Kidney tubule cell (primary cell): ENCODE data around the gene KMT5B.
A peak's percentile ranks its signal among the peaks of the same experiment; 100 is the strongest.
"Not testable (repeated sequence)": the region's sequence is repeated elsewhere in the genome, so short reads cannot be mapped to it uniquely, and the experiment has no call there.

Experiments used
- DNase-seq: peaks from one replicate; pipeline ENCODE4 v3.0.0-alpha.2; 2018; ENCODE audit warnings: low spot score

Gene KMT5B

DNA sequence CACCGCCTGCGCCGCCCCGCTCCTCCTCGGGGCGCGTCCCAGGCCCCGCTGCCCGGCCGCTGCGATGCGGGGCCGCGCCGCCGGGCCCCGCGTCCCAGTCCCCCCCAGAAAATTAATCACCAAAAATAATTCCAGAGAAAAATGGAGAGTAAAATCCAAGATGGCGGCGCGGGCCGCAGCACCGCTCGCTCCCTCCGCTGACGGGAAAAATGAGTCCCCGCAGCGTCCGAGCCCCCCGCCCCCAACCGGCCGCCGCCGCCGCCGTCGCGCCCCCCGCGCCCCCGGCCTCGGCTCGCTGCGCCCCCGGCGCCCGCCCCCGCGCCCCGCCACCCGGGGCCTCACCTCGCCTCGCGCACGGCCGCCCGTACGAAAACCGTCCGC lies at the start of gene KMT5B:
TSS of gene KMT5B (minus strand) at position 162 of the 381 bp plus-strand sequence. CDS start 23,220 bp downstream, outside the sequence.
- DNase-seq, result no peak

DNA sequence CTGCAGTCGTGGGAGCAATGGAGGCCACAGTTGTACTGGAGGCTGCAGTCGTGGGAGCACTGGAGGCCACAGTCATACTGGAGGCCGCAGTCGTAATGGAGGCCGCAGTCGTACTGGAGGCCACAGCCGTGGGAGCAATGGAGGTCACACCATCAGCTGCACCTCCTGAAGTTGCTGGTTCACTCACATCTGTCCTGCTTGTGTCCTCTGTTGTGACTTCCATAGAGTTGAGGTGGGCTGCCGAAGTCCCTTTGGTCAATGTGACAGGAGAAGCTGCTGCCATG lies 49.4 kb upstream of the KMT5B start:
- no peak for DNase-seq

DNA sequence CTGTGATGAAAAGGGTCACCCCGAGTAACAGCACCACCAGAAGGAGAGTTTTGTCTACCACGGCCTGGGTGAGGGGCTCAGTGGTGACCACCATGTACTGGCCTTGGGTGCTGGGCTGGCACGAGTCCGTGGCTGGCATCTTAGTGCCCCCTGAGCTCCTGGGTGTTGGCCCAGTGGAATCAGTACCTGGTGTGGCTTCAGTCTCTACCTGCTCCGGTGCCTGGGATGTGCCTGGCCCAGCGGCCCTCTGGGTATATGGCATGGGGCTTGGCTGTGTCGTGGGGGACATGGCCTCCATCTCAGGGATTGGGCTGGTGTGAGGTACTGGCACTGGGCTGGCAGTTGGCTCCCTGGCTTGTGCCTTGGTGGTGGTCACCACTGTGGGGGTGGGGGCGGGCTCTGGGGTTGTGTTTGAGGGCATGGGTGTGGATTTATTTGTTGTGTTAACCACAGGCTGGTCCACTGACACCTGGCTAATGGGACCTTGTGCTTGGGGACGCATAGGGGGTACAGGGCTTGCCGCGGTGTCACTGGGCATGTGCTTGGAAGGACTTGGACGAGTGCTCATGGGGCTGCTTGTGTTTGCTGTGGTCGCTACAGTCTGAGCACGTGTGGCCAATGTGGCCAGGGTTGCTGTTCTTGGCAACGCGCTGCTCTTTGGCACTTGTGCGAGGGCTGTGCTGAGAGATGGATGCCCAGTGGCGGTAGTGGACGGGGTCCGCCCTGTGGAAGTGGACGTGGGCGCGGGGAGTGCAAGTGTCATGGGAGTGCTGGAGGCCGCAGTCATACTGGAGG lies 48.9 kb upstream of the KMT5B start:
- no peak for DNase-seq

DNA sequence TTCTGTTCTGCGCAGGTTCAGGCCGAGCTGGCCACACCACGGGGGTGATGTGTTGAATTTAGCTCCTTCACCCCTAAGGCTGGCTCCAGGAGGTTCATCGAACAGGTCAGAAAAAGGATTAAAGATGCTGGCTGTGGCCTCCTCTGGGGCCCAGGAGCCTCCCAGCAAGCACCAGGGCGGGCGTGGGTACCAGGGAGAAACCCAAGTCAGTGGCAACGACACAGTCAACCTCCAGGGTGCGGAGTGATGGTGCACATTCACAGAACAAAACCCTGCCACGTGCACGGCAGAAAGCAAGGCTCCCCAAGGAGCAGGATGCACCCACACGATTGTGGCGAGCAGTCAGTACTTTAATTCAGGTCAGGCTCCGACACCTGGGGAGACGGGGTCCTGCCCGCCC lies 47.9 kb upstream of the KMT5B start:
- no peak for DNase-seq

DNA sequence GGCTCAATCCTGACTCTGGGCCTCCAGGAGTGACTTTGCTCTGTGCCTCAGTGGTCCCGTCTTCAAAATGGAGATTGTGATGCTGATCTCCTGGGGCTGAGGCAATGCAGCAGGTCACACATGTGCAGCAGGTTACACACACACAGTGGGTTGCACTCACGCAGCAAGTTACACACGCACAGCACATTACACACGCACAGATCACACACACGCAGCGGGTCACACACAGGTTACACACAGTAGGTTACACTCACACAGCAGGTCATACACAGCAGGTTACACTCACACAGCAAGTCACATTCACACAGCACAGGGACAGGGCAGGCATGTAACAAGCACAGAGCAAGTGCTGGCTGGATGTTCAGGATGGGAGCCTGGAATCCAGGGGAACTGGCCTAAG lies 47.4 kb upstream of the KMT5B start:
- DNase-seq, result no peak

DNA sequence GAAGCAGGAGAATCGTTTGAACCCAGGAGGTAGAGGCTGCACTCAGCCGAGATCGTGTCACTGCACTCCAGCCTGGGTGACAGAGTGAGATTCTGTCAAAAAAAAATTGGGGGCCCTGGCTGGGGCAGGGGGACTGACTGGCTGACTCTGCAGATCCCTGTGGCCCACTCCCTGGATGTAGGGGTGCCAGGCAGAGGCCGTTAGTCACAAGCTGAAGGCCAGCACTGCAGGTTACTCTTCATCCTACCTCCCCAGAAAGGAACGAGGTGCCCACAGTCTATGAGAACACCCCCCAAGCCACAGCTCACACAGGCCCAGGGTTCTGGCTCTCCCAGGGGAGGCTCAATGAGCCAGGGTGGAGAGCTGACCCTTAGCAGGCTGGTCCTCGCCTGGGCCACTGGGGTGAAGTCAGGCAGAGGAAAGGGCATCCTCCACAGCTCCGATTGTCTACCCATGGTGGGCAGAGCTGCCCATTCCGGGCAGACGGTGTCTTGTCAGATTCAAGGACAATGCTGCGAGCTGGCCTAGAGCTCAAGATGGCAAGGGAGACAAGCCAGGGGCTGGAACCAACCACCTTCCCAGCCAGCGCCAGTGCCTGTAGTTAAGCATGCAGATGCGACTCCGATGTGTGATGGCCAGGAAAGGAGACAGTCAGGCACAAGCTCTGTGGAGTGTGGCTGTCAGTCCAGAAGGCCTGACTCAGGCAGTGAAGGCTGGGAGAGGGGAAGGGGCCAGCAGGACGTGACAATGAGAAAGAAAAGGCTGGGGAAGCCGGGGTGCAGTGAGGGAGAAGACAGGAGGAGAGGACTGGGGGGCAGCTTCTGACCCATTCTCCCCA lies 46.2 kb upstream of the KMT5B start:
- no peak for DNase-seq

DNA sequence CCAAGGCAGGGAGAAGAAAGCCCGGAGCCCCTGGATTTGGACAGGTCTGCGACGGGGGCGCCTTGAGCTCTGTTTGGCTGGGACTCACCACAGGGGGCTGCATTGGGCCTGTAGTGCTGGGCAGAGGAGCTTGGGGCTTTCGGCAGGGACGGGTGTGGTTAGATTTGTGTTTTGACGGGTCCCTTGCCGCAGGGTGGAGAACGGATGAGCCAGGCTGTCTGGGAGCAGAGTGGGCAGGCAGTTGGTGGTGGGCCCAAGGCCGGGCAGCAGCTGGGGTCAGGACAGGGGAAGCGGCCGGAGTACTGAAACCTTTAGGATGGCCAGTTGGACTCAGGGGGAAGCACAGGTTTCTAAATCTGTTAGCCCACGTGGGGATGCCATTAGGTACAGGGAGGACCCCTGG lies 45.3 kb upstream of the KMT5B start:
- DNase-seq, result no peak

DNA sequence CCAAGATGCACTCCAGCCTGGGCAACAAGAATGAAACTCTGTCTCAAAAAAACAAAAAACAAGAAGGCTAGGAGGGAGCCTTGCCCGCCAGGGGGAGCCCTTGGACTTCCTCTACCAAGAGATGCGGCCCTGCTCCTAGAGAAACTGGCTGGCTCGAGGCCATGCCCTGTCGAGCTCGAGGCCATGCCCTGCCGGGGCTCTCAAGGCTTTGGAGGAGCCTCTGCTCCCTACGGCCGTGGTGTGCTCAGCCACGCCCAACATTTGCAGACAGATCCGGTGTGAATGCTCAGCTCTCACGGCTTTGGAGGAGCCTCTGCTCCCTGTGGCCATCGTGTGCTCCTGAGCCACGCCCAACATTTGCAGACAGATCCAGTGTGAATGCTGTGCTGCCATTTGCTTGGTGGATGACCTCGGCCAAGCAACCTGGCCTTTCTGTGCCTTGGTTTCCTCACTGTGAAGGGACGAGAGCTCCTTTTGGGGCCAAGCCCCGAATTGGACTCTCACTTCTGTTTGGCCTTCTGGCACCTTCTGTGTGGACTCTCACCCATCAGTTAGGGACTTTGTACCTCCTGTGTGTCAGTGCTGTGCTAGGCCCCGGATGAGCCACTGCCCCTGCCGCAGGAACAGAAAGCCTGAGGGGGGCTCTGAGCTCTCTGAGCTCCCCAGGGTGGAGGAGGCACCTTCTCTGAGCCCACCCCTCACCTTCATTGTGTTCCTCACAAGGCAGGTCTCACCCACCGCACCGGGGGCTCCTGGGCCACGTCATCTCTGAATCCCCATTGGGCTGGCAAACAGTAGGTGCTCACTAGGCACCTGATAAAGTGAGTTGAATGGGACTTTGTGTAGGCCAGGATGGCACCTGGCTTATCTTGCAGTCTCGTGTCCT lies 44.6 kb upstream of the KMT5B start:
- peak; percentile 90 for DNase-seq

DNA sequence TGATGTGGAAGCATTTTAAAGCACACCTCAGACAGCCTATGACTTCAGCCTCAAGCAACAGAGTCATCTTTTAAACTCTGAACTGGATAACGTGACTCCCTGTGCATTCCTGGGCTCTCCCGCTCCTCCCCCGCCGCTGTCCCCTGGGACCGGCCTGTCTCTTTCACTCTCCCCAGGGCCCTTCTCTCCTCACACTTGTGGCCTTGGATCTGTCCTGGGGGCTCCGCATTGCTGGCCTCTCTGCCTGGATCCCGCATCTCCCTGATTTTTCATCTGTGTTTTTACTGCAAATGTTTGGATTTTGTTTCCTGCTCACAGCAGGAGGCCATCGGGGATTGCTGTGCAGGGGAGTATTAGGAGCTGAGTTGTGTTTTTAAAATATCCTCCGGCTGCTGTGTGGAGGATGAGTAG lies 43.2 kb upstream of the KMT5B start:
- peak; percentile 50 for DNase-seq

DNA sequence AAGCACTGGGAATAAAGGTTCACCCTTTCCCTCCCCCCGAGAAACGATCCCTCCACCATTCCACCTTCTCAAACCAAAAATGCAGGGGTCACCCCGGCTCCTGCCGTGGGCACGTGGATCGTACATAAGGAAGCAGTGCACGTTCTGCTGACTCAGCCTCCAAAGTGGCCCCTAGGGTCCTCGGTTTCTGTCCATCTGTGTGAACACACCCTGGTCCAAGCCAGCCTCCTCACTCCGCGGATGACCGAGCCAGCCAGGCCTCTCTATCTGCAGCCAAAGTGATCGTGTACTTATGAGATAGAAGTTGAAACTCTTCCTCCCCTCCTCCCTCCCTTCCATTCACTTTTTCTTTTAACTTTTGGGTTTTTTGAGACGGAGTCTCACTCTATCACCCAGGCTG lies 42.4 kb upstream of the KMT5B start:
- no peak for DNase-seq

DNA sequence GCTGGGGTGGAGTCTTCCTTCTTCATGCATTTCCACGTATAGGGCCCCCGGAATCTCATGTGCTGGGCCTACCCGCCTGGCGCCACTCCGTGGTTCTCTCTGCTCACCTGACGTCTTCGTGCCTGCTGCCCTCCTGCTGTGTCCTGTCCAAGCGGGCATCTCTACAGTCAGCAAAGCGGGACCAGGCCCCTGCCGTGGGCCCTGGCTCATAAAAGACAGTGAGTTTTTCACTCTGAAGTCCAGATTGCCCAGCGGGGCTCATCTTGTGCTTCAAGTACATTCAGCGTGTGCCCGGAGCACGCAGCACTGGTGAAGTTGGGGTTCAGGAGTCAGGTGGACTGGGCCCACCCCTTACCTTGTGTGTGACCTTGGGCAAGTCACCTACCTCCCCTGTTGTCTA lies 41.3 kb upstream of the KMT5B start:
- DNase-seq, result no peak

DNA sequence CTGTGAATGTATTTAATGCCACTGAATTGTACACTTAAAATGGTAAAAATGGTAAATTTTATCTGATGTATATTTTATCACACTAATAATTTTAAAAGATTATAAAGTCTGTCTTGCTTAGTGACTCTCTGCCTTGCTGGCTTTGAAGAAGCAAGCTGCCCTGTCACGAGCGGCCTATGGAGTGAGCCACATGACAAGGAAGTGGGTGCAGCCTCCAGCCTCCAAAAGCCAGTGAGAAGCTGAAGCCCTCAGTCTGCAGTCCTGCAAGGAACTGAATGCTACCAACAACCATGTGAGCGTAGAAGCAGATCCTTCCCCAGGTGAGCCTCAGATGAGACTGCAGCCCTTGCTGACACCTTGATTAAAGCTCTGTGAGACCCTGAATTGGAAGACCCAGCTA lies 38.7 kb upstream of the KMT5B start:
- DNase-seq, result no peak

DNA sequence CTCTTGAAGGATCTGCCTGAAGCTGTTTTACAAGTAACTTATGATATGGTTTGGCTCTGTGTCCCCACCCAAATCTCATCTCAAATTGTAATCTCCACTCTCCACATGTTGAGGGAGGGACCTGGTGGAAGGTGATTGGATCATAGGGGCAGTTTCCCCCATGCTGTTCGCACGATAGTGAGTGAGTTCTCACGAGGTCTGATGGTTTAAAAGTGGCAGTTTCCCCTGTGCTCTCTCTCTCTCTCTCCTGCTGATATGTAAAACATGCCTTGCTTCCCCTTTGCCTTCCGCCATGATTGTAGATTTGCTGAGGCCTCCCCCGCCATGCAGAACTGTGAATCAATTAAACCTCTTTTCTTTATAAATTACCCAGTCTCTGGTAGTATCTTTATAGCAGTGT lies 31.8 kb upstream of the KMT5B start:
- DNase-seq, result not testable (repeated sequence)

DNA sequence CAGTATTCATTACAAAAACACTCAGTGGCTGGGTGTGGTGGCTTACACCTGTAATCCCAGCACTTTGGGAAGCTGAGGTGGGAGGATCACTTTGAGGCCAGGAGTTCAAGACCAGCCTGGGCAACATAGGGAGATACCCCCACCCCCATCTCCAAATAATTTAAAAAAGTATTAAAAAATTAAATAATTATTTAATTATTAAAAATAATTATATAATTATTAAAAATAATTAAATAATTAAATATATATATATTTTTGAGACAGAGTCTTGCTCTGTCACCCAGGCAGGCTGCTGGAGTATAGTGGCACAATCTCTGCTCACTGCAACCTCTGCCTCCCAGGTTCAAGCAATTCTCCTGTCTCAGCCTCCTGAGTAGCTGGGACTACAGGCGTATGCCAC lies 30.8 kb upstream of the KMT5B start:
- DNase-seq, result not testable (repeated sequence)

DNA sequence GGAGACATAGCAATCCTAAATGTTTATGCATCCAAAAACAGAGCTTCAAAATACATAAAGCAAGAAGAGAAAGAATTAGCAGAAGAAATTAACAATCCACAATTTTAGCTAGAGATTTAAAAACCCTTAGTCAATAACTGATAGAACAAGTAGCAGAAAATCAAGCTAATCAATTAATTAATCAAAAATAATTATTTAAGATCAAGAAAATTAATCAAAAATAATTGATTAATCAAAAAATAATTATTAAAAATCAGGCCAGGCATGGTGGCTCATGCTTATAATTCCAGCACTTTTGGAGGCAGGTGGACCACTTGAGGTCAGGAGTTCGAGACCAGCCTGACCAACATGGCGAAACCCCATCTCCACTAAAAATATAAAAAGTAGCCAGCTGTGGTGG lies 29.5 kb upstream of the KMT5B start:
- no peak for DNase-seq

DNA sequence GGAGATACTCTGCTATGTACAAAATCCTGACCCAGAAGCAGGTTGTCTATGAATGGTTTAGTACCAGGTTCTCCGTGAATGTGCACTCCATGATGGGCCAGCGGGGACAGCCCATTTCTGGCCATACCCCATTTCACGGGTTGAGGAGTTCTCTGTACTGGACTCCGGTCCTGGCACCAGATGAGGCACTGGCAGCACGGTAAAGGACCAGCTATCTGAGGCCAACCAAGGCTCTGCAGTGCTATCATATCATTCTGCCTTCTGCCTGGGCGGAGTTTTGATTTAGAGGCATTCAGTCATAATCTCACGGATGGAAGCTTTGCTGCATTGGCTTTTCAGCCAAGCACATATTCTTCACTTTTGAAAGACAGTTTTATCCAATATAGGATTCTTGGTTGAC lies 18.5 kb upstream of the KMT5B start:
- no peak for DNase-seq

DNA sequence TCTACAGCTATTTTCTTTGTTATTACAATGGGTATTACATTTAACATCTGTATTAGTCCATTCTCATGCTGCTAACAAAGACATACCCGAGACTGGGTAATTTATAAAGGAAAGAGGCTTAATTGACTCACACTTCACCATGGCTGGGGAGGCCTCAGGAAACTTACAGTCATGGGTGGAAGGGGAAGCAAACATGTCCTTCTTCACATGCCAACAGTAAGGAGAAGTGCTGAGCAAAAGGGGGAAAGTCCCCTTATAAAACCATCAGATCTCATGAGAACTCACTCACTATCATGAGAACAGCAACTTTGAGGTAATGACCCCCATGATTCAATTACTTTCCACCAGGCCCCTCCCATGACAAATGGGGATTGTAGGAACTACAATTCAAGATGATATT lies 16.5 kb upstream of the KMT5B start:
- DNase-seq, result no peak

DNA sequence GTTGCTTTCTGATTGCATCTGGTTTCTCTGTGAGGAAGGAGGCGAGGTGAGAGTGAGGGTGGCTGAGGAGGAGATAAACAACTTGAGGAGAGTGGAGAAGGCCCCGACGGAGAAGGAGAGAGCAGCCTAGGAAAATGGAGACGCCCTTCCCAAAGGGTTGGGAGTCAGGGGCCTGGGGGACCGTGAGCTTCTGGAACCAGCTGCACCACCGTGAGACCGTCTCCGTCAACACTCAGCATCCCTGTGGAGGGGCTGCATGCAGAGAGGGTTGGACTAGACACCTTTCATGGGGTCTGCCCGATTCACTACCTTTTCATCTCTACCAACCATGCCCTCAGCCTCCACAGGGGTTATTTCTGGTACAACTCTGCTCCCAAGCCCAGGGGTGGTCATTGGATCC lies 13.3 kb upstream of the KMT5B start:
- DNase-seq, result no peak

DNA sequence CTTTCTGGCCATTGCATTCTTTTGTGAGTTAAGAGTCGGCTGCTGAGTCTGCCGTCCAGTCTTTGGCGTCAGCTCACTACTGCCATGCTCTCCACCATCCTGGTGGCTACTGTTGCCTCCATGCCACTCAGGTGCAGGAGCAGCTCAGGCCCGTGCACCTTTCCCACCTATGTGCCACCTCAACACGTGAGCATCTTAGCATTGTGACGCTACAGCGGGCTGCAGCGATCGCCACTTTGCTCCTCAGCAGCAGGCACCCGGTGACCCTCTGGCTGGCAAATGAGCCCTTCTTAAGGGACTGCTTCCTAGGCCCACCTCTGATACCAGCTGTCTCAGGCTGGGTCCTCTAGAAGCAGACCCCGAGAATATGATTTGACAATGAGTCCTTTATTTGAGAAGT lies 11.5 kb upstream of the KMT5B start:
- no peak for DNase-seq

DNA sequence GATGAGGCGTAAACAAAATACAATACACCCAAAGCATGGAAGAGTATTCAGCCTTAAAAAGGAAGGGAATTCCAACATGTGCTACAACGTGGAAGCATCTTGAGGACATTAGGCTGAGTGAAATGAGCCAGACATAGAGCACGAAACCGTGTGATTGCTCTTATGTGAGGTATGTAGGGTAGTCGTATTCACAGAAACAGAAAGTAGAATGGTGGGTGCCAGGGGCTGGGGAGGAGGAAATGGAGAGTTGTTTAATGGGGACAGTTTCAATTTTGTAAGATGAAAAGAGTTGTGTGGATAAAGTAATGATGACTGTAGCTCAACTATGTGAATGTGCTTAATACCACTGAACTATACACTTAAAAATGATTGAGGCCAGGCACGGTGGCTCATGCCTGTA lies 10.2 kb upstream of the KMT5B start:
- DNase-seq, result no peak

DNA sequence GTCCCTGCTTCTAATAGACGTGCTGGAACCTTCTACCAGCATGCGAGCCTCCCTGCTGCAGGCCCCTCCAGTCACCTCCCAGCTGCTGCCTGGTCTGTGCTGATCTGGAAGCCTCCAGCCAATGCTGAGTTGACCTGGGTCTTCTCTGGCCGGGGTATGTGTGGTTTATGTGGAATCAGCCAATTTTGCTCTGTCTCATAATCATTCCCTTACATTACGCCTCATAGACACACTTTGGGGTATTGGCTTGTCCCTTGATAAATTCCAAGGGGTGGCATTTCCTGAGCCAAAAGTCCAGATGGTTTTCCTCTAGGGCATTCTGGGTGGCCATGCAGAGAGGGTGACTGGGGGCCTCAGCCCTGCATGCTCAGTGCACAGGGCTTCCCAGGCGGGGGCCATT lies 8.3 kb upstream of the KMT5B start:
- DNase-seq, result no peak

DNA sequence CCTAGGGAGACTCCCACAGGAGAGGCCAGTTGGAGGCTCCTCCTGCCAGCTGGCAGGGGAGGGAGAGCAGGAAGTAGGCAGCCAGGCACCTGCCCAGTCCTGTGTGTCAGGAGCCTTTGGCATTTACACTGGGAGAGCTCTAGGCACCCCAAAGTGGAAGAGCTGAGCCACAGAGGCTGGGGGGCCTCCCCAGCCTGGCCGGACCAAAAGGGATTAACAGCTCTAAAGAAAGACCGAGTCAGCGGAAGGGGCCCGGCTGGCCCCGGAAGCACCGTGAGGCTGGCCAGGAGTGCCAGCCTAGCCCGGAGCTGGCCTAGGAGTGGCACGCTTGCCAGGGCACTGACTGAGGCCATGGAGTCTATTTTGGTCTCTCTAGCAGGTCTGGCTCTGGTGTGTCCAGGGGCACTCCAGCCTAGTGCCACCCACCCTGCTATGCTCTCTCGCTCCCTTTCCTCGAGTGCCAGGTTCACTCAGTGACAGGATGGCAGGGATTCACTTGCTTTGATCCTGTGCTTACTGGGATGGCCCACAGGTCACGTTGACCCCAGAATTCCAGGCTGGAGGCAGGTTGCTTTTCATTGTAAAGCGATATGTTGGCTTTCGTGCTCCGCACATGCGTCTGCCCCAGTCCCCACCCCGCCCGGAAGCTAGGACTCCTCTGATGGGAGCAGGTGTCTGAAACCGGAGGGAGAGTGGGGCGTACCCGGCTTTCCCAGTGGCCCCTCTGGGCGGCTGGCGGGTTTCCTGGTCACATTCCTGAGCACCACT lies 3.3 kb upstream of the KMT5B start:
- peak; percentile 43 for DNase-seq
